Skeletal muscle satellite cell (primary cell): ENCODE results near the gene DCBLD1.

ENCODE experiments used
- H3K27me3 ChIP-seq: 2 replicates; pipeline ENCODE4 v1.7.0; 2013; ENCODE audit warnings: low read length; ENCODE audit not compliant: control insufficient read depth, insufficient read depth
- H3K36me3 ChIP-seq: 2 replicates; pipeline ENCODE4 v1.7.0; 2013; ENCODE audit warnings: mild to moderate bottlenecking, control low read depth, low read length; ENCODE audit not compliant: insufficient read depth
- H3K4me1 ChIP-seq: 2 replicates; pipeline ENCODE4 v1.7.0; 2013; ENCODE audit warnings: low read length; ENCODE audit not compliant: control insufficient read depth, insufficient read depth
- H3K4me2 ChIP-seq: 2 replicates; pipeline ENCODE4 v1.7.0; 2013; ENCODE audit warnings: mild to moderate bottlenecking, low read length
- H3K4me3 ChIP-seq: 2 replicates; pipeline ENCODE4 v1.7.0; 2013; ENCODE audit warnings: low read length
- H3K9ac ChIP-seq: 2 replicates; pipeline ENCODE4 v1.7.0; 2013; ENCODE audit warnings: mild to moderate bottlenecking, low read depth, low read length, moderate library complexity
- H3K9me3 ChIP-seq: replicated peaks from 2 replicates; pipeline ENCODE4 v1.7.0; 2013; ENCODE audit warnings: mild to moderate bottlenecking, control low read depth, low read length

DCBLD1 gene

DNA sequence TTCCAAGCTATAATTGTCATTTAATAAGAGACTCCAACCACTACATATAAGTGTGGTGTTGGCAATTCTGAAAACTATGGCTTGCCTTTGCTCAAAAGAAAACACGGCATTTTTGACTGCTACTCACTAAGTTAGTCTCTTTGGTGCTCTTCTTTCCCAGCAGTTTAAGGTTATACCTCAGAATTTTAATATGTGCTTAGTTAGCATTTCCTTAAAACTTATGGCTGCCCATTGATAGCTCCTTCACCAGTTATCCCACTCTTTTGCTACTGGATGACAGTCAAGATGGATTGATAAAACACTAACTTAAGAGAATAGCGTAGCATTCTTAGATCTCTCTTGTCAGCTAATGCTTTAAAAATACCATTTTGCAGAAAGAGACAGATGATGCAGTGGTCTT, 85.8 kb downstream of the DCBLD1 start:
- H3K36me3 ChIP-seq = peaks cover 87% of the 10 kb centered on the region
- no peaks in the 10 kb centered on the region for H3K9me3 ChIP-seq
- H3K4me2 ChIP-seq = no peak overlapping the region
- H3K4me3 ChIP-seq = no peak overlapping the region
- H3K9ac ChIP-seq = no peak overlapping the region
- no peaks in the 10 kb centered on the region for H3K4me1 ChIP-seq
- no peaks in the 10 kb centered on the region for H3K27me3 ChIP-seq

DNA sequence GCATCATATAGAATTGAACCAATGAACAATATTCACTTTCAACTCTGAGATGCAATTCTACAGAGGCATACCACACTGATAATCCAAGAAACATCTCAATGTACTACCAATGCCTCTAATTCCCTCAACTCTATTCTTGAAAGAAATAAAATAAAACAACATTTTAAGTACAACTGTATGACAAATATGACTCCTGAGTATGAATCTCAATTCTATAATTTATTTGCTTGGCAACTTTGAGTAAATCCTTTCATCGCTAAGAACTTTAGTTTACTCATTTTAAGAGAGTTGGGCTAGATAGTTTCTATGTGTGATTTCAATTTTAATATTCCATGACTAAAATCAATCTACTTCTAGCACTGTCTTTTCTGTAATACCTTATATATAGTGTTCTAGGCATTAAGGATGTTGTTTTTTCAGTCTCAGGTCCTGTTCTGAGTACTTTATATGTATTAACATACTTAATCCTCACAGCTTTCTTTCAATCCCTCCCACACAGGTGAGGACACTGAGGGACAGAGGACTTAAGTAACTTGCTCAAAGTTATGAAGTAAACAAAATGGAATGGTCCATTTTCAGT, 86.4 kb downstream of the DCBLD1 start:
- Histone ChIP-seq H3K4me3 (no peak overlapping the region), H3K4me1 (no peaks in the 10 kb centered on the region), H3K4me2 (no peak overlapping the region), H3K27me3 (no peaks in the 10 kb centered on the region), H3K36me3 (peaks cover 91% of the 10 kb centered on the region), H3K9me3 (no peaks in the 10 kb centered on the region), H3K9ac (no peak overlapping the region)

- Histone ChIP-seq H3K4me1 (no peaks in the 10 kb centered on the region), H3K36me3 (peaks cover 91% of the 10 kb centered on the region), H3K4me3 (no peak overlapping the region), H3K4me2 (no peak overlapping the region), H3K9ac (no peak overlapping the region), H3K9me3 (no peaks in the 10 kb centered on the region), H3K27me3 (no peaks in the 10 kb centered on the region)
These were observed 90.7 kb downstream of the DCBLD1 start for GRCh38 chr6:117573006-117573680.

DNA sequence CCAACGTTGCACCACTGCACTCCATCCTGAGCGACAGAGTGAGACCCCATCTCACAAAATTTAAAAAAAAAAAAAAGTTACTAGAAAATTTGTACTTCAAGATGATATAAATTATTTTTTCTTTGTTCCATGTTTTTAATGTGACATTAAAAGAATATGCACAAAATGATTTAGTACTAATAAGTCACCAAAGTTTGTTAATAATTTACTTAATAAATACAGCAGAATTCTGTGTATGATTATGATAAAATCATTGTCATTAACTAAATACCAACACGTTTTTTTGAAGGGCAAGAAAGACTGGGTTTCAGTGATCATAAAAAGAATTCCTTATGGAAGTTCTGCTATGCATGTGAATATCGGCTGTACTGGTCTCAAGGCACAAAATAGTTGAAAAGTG, 91.7 kb downstream of the DCBLD1 start:
- Histone ChIP-seq H3K4me1 (no peaks in the 10 kb centered on the region), H3K4me2 (no peak overlapping the region), H3K36me3 (peaks cover 90% of the 10 kb centered on the region), H3K4me3 (no peak overlapping the region), H3K9me3 (no peaks in the 10 kb centered on the region), H3K27me3 (no peaks in the 10 kb centered on the region), H3K9ac (no peak overlapping the region)

DNA sequence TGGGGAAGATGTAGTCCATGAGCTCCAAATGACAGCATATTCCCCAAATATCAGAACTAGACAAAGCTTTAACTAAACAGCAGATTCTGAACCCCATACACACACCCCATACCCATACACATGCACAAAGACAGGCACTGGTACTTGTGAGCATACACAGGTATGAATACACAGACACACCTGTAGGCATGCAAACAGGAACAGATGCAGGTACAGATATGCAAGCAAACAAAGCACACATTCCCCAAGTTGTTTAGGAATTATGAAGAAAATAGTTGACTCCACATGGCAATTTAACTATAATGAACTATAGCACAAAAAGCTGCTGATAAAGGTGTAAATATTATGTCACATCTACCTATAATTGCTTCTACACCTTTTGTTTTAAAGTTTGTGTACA, 103.2 kb downstream of the DCBLD1 start:
- Histone ChIP-seq H3K9me3 (no peaks in the 10 kb centered on the region), H3K4me2 (no peak overlapping the region), H3K27me3 (no peaks in the 10 kb centered on the region), H3K4me1 (no peaks in the 10 kb centered on the region), H3K36me3 (peaks cover 33% of the 10 kb centered on the region), H3K9ac (no peak overlapping the region), H3K4me3 (no peak overlapping the region)

DNA sequence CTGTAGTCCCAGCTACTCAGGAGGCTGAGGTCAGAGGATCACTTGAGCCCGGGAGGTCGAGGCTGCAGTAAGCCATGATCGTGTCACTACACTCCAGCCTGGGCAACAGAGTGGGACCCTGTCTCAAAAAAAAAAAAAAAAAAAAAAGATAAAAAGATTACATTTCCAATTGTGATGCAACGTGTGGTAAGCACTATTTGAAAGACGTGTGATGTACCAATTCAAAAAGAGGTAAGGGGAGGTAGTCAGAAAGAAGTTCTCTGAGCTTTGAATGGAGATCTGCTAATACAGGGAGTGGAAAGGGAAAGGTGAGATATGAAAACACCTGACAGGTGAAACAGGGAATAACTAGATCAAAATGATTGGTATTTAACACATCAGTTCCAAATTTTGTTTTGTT, 108.0 kb downstream of the DCBLD1 start:
- Histone ChIP-seq H3K4me3 (no peak overlapping the region), H3K27me3 (no peaks in the 10 kb centered on the region), H3K9ac (no peak overlapping the region), H3K4me1 (no peaks in the 10 kb centered on the region), H3K4me2 (no peak overlapping the region), H3K36me3 (peaks cover 26% of the 10 kb centered on the region), H3K9me3 (no peaks in the 10 kb centered on the region)

DNA sequence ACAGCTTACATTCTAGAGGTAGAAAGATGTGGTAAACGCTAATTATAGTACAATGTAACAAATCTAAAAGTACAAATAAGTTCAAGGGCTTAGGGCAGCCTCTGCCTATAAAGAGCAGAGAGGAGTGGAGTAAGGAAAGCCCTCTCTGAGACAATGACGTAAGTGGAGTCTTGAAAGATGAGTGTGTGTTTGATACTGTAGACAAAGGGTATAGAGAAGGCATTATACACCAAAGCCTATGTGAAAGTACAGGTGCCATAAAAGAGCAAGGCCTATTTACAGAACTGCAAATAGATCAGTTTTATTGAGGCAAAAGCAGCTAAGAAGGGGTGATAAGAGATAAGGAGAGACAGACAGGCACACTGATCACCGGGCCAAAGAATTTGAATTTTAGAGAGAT, 108.9 kb downstream of the DCBLD1 start:
- Histone ChIP-seq H3K27me3 (no peaks in the 10 kb centered on the region), H3K4me1 (no peaks in the 10 kb centered on the region), H3K36me3 (peaks cover 26% of the 10 kb centered on the region), H3K9me3 (no peaks in the 10 kb centered on the region), H3K4me3 (no peak overlapping the region), H3K9ac (no peak overlapping the region), H3K4me2 (no peak overlapping the region)

DNA sequence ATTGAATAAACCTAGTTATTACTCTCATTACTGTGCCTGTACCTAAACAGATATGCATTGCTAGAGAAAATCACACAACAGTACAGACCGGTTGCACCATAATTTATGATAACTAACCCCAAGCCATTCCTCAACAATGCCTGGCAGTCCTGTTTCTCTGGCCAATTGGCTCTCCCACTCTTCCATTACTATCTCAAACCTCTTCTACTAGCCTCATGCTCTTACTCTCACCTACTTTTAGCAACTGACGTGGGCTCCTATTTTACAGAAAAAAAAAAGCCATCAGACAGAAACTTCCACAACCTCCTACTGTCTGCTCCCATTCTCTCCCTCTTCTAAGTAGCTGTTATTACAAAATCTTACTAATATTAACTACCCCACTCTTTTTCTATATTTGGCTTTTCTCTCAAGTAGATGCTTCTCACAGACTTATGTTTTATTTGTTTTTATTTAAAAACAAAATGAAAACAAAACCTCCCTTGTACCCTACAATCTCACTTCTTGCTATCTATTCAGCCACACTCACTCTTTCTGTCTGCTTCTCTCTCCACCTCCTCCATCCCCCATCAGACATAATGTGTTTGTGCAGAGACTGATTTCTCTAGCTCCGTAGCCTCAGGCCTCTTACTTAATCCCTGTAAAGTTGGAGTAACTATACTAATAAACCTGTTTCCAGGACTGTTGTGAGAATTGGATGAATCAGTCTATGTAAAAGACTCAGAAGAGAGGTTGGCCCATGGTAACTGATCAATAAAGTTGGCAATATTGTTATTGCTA, 110.7 kb downstream of the DCBLD1 start:
- no peak overlapping the region for H3K4me3 ChIP-seq
- no peaks in the 10 kb centered on the region for H3K9me3 ChIP-seq
- no peak overlapping the region for H3K9ac ChIP-seq
- H3K4me2 ChIP-seq = no peak overlapping the region
- H3K36me3 ChIP-seq = peaks cover 38% of the 10 kb centered on the region
- H3K27me3 ChIP-seq = no peaks in the 10 kb centered on the region
- no peaks in the 10 kb centered on the region for H3K4me1 ChIP-seq

DNA sequence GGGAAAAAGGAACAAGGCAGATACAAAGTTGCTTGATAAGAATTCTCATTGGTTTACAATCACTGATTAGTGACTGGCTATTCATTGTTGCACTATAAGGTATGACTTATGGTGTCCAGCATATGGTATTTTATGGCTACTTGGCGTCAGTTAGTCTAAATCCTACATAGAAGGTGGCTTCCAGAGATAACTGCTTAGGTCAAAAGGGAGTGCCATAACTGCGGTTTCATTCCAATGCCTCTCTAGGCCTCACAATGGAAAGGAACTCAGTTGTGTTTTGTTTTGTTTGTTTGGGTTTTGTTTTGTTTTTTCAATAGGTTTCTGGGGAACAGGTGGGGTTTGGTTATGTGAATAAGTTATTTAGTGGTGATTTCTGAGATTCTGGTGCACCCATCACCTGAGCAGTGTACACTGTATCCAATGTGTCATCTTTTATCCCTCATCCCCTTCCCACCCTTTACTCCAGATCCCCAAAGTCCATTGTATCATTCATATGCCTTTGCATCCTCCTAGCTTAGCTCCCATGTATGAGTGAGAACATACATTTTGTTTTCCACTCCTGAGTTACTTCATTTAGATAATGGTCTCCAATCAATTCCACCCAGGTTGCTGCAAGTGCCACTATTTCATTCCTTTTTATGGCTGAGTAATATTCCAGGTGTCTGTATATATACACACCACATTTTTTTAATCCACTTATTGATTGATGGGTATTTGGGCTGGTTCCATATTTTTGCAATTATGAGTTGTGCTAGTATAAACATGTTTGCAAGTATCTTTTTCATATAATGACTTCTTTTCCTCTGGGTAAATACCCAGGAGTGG, 112.8 kb downstream of the DCBLD1 start:
- Histone ChIP-seq H3K36me3 (peaks cover 30% of the 10 kb centered on the region), H3K9ac (no peak overlapping the region), H3K4me3 (no peak overlapping the region), H3K9me3 (no peaks in the 10 kb centered on the region), H3K27me3 (no peaks in the 10 kb centered on the region), H3K4me2 (no peak overlapping the region), H3K4me1 (peaks cover 3% of the 10 kb centered on the region)

GRCh38 chr6:117597755-117598154, 115.3 kb downstream of the DCBLD1 start:
- Histone ChIP-seq H3K9ac (no peak overlapping the region), H3K36me3 (peaks cover 28% of the 10 kb centered on the region), H3K4me3 (no peak overlapping the region), H3K4me2 (no peak overlapping the region), H3K27me3 (no peaks in the 10 kb centered on the region), H3K4me1 (peaks cover 4% of the 10 kb centered on the region), H3K9me3 (no peaks in the 10 kb centered on the region)
